ENCODE results near the gene HMCN1. TPM values are rescaled to one million over a fixed set of nuclear protein-coding genes. Genes with fewer than 3 reads are reported as not detected.

Gene HMCN1
- total and polyA plus RNA-seq, 4 donors = 3.2 to 149 (median 15.4) TPM

DNA sequence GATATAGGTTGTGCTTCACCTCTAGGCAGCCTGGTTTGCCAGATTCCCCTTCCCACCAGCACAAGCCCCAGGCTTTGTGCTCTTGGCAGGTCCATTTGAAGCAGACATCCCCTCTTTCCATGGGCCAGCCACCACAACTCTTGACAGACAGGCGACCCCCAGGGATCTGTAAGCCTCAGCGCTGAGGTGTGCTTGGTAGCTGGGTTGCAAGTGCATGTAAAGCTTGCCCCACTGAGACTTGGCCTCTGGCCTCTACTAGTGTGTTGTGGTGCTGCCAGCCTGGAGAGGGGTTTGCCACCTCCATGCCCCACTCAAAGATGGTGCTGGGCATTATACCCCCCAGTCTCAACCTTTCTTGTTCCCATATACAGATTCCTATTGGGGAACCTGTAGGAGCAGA, 103.9 kb downstream of the HMCN1 start:
- no peak overlapping the region for H3K4me3 ChIP-seq
- H3K36me3 ChIP-seq (ENCODE audit: control insufficient read depth in 4 of 4, insufficient read depth in 4 of 4, low read length in 4 of 4) = no peaks in the 10 kb centered on the region
- H3K9ac ChIP-seq (ENCODE audit: insufficient read depth in 1 of 2, low read length in 2 of 2) = no peak overlapping the region
- no peak overlapping the region for H3K27ac ChIP-seq (ENCODE audit: low read depth in 1 of 2, low read length in 1 of 2)
- H3K4me1 ChIP-seq (ENCODE audit: control insufficient read depth in 5 of 5, insufficient read depth in 5 of 5, low read length in 5 of 5) = peaks cover 0 to 1% (median 0%) of the 10 kb centered on the region in 5 donors
- TF ChIP-seq, protein P1, sequence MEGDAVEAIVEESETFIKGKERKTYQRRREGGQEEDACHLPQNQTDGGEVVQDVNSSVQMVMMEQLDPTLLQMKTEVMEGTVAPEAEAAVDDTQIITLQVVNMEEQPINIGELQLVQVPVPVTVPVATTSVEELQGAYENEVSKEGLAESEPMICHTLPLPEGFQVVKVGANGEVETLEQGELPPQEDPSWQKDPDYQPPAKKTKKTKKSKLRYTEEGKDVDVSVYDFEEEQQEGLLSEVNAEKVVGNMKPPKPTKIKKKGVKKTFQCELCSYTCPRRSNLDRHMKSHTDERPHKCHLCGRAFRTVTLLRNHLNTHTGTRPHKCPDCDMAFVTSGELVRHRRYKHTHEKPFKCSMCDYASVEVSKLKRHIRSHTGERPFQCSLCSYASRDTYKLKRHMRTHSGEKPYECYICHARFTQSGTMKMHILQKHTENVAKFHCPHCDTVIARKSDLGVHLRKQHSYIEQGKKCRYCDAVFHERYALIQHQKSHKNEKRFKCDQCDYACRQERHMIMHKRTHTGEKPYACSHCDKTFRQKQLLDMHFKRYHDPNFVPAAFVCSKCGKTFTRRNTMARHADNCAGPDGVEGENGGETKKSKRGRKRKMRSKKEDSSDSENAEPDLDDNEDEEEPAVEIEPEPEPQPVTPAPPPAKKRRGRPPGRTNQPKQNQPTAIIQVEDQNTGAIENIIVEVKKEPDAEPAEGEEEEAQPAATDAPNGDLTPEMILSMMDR (IDR thresholded peaks at IDR 0.05; ENCODE audit: control extremely low read depth, extremely low read depth) = no peak
- no peak for ATAC-seq (ENCODE audit: insufficient read depth, low FRiP score)
- 95 to 97% methylated on average over 2 of the region's 2 CpGs for WGBS, 2 donors
- H3K27me3 ChIP-seq (ENCODE audit: control insufficient read depth in 3 of 3, insufficient read depth in 3 of 3, low read length in 2 of 3) = no peaks in the 10 kb centered on the region
- peaks cover 0 to 3% (median 0%) of the 10 kb centered on the region in 4 donors for H3K9me3 ChIP-seq (ENCODE audit: control insufficient read depth in 4 of 4, insufficient read depth in 3 of 4, low read length in 3 of 4)
- DNase-seq = no peak

DNA sequence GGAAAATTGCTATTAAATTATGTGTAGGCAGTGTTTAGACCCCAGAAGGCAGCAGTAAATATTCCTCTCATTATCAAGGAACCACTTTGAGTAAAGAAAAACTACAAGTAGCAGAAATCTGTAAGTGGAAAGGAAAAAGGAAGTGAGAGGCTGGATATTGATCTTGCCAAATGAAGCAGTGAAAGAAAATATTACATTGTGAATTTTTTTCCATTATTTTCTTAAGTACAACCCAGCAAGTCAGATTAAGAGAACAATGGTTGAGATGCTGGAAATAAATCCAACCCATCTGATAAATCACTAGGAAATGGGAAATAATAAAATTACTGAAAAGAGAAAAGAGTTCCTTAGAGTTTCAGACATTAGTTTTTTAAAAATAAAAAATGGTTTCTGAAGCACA, 106.7 kb downstream of the HMCN1 start:
- H3K36me3 ChIP-seq (ENCODE audit: control insufficient read depth in 4 of 4, insufficient read depth in 4 of 4, low read length in 4 of 4) = no peaks in the 10 kb centered on the region
- H3K9me3 ChIP-seq (ENCODE audit: control insufficient read depth in 4 of 4, insufficient read depth in 3 of 4, low read length in 3 of 4) = peaks cover 0 to 3% (median 0%) of the 10 kb centered on the region in 4 donors
- H3K9ac ChIP-seq (ENCODE audit: insufficient read depth in 1 of 2, low read length in 2 of 2) = no peak overlapping the region
- TF ChIP-seq, protein P1 (IDR thresholded peaks at IDR 0.05; ENCODE audit: control extremely low read depth, extremely low read depth) = no peak
- H3K4me3 ChIP-seq = no peak overlapping the region
- no peaks in the 10 kb centered on the region for H3K27me3 ChIP-seq (ENCODE audit: control insufficient read depth in 3 of 3, insufficient read depth in 3 of 3, low read length in 2 of 3)
- ATAC-seq (ENCODE audit: insufficient read depth, low FRiP score) (no peak), DNase-seq (no peak)
- H3K27ac ChIP-seq (ENCODE audit: low read depth in 1 of 2, low read length in 1 of 2) = no peak overlapping the region
- peaks cover 0 to 9% (median 0%) of the 10 kb centered on the region in 5 donors for H3K4me1 ChIP-seq (ENCODE audit: control insufficient read depth in 5 of 5, insufficient read depth in 5 of 5, low read length in 5 of 5)

DNA sequence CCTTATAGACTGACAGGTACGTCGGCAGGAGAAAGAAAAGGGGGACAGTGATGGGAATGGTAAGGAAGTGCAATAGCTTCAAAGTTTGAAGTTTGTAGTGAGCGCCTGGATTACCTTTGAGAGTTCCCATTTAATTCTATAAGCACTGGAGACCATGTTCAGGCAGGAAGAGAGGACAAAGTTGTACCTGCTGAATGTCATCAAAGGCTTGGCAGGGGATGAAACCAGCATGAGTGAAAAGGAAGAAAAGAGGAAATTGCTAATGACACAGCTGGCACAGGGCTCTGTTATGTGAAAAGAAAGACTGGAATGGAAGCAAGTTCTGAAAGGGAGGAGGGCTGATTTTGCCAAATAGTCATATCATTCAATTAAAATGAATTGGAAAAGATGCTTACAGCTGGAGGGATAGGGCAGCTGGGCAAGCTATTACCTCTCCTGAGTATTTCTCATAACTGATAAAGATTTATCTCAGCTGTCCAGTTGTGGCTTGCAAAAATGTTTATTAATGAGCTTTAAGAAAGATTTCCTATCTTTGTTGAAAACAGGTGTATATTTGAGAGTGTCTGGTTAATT, 109.2 kb downstream of the HMCN1 start:
- H3K9ac ChIP-seq (ENCODE audit: insufficient read depth in 1 of 2, low read length in 2 of 2) = no peak overlapping the region
- ATAC-seq (ENCODE audit: insufficient read depth, low FRiP score) (no peak), DNase-seq (peak in 1 of 3 donors; percentile 22)
- TF ChIP-seq, protein P1 (IDR thresholded peaks at IDR 0.05; ENCODE audit: control extremely low read depth, extremely low read depth) = no peak
- H3K36me3 ChIP-seq (ENCODE audit: control insufficient read depth in 4 of 4, insufficient read depth in 4 of 4, low read length in 4 of 4) = peaks cover 0 to 5% (median 0%) of the 10 kb centered on the region in 4 donors
- H3K4me1 ChIP-seq (ENCODE audit: control insufficient read depth in 5 of 5, insufficient read depth in 5 of 5, low read length in 5 of 5) = peaks cover 0 to 9% (median 0%) of the 10 kb centered on the region in 5 donors
- no peaks in the 10 kb centered on the region for H3K9me3 ChIP-seq (ENCODE audit: control insufficient read depth in 4 of 4, insufficient read depth in 3 of 4, low read length in 3 of 4)
- H3K27me3 ChIP-seq (ENCODE audit: control insufficient read depth in 3 of 3, insufficient read depth in 3 of 3, low read length in 2 of 3) = no peaks in the 10 kb centered on the region
- no peak overlapping the region for H3K4me3 ChIP-seq
- H3K27ac ChIP-seq (ENCODE audit: low read depth in 1 of 2, low read length in 1 of 2) = no peak overlapping the region
- WGBS, 2 donors = 67 to 76% methylated on average over 3 of the region's 3 CpGs

DNA sequence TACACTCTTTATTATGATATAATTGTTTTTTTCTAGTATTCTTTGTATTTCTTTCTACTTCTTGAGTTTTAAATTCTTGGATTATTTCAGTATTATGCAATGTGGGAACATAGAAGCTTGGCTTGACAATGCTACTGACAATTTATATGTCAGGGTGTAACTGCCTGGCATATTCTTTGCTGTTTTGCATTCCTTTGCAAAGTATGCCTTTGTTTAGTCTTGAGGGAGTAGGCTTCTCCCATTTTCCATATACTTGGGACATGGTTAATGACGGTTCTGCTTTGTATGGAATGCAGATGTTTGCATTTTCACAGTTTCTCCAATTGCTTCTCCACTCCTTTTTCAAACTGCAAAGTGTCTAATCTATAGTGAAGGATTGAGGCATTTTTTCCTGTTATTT, 109.8 kb downstream of the HMCN1 start:
- H3K9me3 ChIP-seq (ENCODE audit: control insufficient read depth in 4 of 4, insufficient read depth in 3 of 4, low read length in 3 of 4) = no peaks in the 10 kb centered on the region
- H3K27me3 ChIP-seq (ENCODE audit: control insufficient read depth in 3 of 3, insufficient read depth in 3 of 3, low read length in 2 of 3) = no peaks in the 10 kb centered on the region
- no peak overlapping the region for H3K4me3 ChIP-seq
- peaks cover 0 to 5% (median 0%) of the 10 kb centered on the region in 4 donors for H3K36me3 ChIP-seq (ENCODE audit: control insufficient read depth in 4 of 4, insufficient read depth in 4 of 4, low read length in 4 of 4)
- H3K9ac ChIP-seq (ENCODE audit: insufficient read depth in 1 of 2, low read length in 2 of 2) = no peak overlapping the region
- WGBS, 2 donors = 57 to 70% methylated on average over 1 of the region's 1 CpG
- TF ChIP-seq, protein P1 (IDR thresholded peaks at IDR 0.05; ENCODE audit: control extremely low read depth, extremely low read depth) = no peak
- ATAC-seq (ENCODE audit: insufficient read depth, low FRiP score) (no peak), DNase-seq (no peak)
- H3K4me1 ChIP-seq (ENCODE audit: control insufficient read depth in 5 of 5, insufficient read depth in 5 of 5, low read length in 5 of 5) = peaks cover 0 to 9% (median 0%) of the 10 kb centered on the region in 5 donors
- no peak overlapping the region for H3K27ac ChIP-seq (ENCODE audit: low read depth in 1 of 2, low read length in 1 of 2)

Measured in lung (tissue), 12 donors.